8988T (cell line): ENCODE data around the gene TTC3.
"Not testable (repeated sequence)": the region's sequence is repeated elsewhere in the genome, so short reads cannot be mapped to it uniquely, and the experiment has no call there.

ENCODE experiments used
- DNase-seq: peaks from one replicate; pipeline ENCODE4 v3.0.0; 2011

Gene TTC3

GRCh38 chr21:37199057-37199924 lies 126.2 kb downstream of the TTC3 start:
- no peak for DNase-seq

- DNase-seq = no peak
Observed at GRCh38 chr21:37200641-37201480, 127.8 kb downstream of the TTC3 start.

- DNase-seq = no peak
Observed at GRCh38 chr21:37202221-37203110, 129.4 kb downstream of the TTC3 start.

- no peak for DNase-seq
Observed at GRCh38 chr21:37204580-37204979, 131.5 kb downstream of the TTC3 start.

GRCh38 chr21:37206496-37206895 lies 133.4 kb downstream of the TTC3 start:
- DNase-seq = no peak

- no peak for DNase-seq
Observed at GRCh38 chr21:37207441-37208009, 134.5 kb downstream of the TTC3 start.

- DNase-seq = no peak
Observed at GRCh38 chr21:37208056-37208721, 135.1 kb downstream of the TTC3 start.

GRCh38 chr21:37208741-37209225 lies 135.7 kb downstream of the TTC3 start:
- DNase-seq = no peak

- no peak for DNase-seq
Observed at GRCh38 chr21:37210130-37210529, 137.1 kb downstream of the TTC3 start.

- DNase-seq = no peak
Observed at GRCh38 chr21:37210799-37211198, 137.7 kb downstream of the TTC3 start.

- no peak for DNase-seq
Observed at GRCh38 chr21:37214952-37215351, 141.9 kb downstream of the TTC3 start.

GRCh38 chr21:37219761-37220432 lies 146.8 kb downstream of the TTC3 start:
- DNase-seq = no peak

GRCh38 chr21:37220433-37220980 lies 147.5 kb downstream of the TTC3 start:
- DNase-seq = no peak

- peak; percentile 64 for DNase-seq
Observed at GRCh38 chr21:37220981-37221664, 148.1 kb downstream of the TTC3 start.

GRCh38 chr21:37222248-37222647 lies 149.2 kb downstream of the TTC3 start:
- DNase-seq = not testable (repeated sequence)

GRCh38 chr21:37223804-37224345 lies 150.8 kb downstream of the TTC3 start:
- no peak for DNase-seq

- no peak for DNase-seq
Observed at GRCh38 chr21:37224861-37225839, 152.1 kb downstream of the TTC3 start.
